KBM-7 (cell line): ENCODE data around the gene SHB.

Source experiments
- DNase-seq: peaks from one replicate; pipeline ENCODE4 v3.0.0-alpha.2; 2015
- in situ Hi-C: fragments of 300-500 bp; cut with MboI; formaldehyde crosslinking; loops from 2 replicates; pipeline ENCODE4 v1.14.3; 2020; ENCODE audit warnings: low sequenced_read_pairs, low pct_unique_long_range_greater_than_20kb, mixed read lengths

SHB gene

DNA sequence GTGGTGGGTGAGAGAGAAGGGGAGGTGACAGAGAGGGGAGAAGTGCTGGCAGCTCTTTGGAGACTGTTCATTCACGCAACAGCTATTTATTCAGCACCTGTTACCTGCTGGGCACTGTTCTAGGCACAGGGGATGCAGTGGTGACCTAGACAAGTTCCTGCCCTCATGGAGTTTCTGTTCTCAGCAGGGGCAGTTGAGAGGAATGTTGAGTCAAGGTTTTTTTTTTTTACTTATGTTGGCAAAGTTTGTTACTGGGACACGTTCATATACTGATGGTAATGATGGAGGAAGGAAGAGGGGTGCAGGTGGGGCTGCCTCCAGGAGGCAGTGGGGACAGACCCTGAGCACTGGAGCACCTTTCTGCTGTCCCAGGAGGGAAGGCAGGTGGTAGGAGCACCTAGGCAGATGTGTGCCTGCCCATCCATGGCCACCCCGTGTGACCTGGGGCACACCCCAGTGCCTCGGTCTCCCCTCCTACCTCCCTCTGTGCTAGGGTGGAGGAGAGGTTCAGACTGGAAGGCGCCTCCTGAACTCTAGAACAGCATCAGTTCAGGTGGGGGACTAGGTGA is 115.7 kb downstream of the SHB start:
- in situ Hi-C loops, result no loop called here
- DNase-seq, result no peak

GRCh38 chr9:37952731-37953130 is 116.3 kb downstream of the SHB start:
- DNase-seq, result no peak
- in situ Hi-C loops, result no loop called here

GRCh38 chr9:37951671-37952449 is 117.2 kb downstream of the SHB start:
- in situ Hi-C loops, result no loop called here
- DNase-seq, result no peak

DNA sequence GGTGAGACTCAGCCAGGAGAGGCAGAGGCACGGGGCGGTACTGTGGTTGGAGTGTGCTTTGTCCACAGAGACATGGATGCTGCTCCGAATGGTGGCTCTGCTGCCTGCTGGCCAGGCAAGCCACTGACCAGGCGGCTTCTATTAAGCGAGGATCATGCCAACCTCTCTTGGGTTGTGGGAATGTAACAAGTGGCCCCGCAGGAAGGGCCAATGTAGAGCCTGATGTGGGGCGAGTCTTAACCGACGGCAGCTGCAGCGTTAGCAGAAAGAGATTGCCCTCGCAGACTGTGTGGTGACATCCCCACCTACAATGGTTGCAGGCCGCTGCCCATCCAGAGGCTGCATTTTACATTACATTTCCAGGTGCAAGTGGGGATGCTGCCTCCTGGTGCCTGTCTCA is 118.5 kb downstream of the SHB start:
- in situ Hi-C loops, result no loop called here
- DNase-seq, result no peak

DNA sequence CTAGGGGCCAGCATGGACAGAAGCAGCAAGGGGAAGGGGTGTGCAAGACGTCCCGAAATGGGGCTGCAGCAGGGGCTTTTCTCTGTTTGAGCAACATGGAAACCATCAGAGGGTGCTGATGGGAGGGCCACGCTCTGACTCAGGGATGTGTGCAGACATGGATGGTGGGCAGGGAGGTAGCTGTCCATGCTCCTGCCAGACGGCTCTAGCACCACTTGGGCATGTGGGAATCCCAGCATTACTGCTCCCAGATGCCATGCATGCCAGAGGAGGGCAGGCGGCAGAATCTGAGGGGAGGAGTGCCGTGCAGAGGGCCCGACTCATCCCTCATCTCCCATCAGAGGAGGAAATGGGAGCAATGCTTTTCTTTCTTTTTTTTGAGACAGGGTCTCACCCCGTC is 119.5 kb downstream of the SHB start:
- no peak for DNase-seq
- in situ Hi-C loops, result no loop called here

DNA sequence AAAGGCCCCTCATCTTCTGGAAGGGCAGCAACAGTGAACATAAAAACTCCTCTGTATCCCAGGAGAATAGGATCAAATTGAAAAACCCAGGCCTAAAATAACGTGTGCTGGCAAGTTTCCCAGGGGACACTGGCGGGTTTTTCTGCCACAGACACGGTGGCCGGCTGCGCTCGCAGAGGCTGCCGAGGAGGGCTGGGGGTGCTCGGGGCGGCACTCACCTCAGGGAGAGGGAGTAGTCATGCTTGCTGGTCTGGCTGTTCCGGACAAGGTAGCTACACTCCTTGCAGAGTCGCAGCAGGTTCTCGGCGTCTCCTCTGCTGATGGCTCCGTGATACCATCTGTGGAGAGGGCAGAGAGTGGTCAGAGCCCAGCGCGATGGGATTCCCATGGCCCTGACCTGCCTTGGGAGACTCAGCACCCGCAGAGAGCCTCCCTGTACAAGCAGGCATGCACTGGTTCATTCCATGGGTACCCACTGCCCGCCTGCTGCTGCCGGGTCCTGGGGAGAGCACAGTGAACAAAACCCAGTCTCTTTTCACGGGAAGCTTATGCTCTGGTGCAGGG is 120.5 kb downstream of the SHB start:
- DNase-seq, result no peak

DNA sequence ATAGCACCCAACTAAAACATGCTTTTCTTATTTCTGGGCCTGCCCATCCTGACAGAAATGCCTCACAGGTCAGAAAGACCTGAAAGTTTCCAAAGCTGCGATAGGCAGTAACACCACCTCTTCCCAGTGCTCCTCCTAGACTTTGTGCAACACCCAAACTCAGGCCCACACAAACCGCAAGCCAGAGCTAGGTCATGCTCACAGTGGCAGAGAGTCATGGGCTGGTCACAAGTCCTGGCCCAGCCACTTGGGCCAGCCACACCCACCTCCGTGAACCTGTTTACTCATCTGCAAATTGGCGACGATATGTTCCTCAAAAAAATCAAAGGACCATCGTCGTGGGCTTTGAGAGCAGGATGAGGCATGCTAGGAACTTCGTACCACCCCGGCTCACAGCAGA is 121.0 kb downstream of the SHB start:
- in situ Hi-C loops, result no loop called here
- no peak for DNase-seq

More for the DNA sequence above, 120.5 kb downstream of the SHB start:
- in situ Hi-C loops, result no loop called here

DNA sequence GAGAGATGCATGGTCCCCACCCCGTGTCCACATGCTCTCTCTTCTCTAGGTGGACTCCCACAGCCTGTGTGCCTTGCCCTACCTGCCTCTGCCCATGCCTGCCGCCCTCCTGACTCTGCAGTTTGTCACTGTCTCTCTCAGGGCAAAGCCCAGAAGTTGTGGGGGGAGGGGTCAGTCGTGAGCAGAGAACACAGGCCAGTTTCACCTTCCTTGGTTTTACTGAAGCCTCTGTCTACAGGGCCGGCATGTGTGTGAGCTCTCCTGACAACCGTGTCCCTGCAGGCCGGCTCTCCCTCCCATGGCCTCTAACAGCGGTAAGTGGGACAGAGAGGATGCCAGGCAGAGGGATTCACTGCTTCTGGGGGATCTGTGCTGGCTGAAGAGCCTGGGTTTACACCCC is 121.6 kb downstream of the SHB start:
- in situ Hi-C loops, result no loop called here
- no peak for DNase-seq

GRCh38 chr9:37946971-37947370 is 122.1 kb downstream of the SHB start:
- DNase-seq, result no peak
- in situ Hi-C loops, result no loop called here

GRCh38 chr9:37946041-37946440 is 123.0 kb downstream of the SHB start:
- no peak for DNase-seq

GRCh38 chr9:37944671-37945481 is 124.2 kb downstream of the SHB start:
- in situ Hi-C loops, result no loop called here
- DNase-seq, result no peak

More at GRCh38 chr9:37946041-37946440, 123.0 kb downstream of the SHB start:
- in situ Hi-C loops, result no loop called here

DNA sequence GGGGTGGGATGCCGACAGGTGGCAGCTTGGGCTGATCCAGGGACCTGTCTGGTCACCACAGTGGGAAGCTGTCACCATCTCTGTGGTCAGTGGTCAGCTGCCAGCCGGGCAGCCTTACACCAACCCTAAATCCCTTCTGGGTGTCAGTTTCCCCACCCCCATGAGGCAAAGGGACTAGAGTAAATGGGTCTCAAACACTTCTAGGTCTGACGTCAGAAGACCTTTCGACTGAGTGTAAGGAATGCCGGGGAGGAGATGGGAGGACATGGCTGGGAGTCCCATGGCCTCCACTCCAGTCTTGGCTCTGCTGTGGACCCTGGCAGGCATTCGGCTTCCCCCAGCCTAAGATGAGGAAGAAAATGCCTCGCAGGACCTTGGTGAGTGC is 124.8 kb downstream of the SHB start:
- in situ Hi-C loops, result no loop called here
- no peak for DNase-seq

DNA sequence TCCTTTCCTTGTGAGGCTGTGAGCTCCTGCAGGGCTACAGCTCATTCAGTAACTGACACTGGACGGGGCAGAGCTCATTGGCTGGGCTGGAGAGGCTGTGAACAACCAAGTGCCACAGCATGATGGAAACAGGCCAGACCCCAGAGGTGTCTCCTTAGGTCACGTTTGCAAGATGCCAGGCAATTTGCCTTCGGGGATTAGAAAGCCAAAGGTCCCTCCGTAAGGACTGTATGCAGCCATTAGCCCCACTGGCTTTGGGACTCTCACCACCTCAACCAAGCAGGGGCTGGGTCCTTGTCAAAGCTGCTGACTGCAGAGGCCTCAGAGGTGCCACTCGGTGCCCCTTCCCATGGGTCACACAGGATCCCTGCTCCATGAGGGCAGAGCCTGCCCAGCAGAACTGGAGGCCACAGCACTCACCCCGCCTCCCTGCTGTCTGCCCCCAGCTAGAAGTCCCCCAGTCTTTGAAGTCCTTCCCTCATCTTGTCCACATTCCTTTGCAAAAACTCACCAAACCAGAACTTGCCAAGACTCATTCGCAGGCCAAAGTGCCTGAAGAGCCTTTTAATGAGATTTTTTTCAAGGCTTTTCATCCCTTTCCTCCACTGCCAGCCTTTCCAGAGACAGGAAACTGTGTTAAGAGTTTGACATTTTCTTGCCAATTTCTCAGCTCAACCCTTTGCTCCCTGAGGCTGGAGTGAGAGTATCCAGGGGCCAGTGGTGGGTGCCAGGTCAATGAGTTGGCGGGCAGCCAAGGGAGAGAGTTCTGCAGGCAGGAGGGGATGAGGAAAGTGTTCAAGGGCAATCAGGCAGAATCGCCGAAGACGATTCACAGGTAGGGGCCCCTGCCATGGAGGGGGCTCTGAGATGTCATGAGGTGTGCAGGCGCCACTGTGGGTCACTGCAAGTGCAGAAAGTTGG is 125.4 kb downstream of the SHB start:
- in situ Hi-C loops, result no loop called here
- DNase-seq, result no peak

GRCh38 chr9:37942621-37943344 is 126.2 kb downstream of the SHB start:
- DNase-seq, result no peak
- in situ Hi-C loops, result no loop called here

DNA sequence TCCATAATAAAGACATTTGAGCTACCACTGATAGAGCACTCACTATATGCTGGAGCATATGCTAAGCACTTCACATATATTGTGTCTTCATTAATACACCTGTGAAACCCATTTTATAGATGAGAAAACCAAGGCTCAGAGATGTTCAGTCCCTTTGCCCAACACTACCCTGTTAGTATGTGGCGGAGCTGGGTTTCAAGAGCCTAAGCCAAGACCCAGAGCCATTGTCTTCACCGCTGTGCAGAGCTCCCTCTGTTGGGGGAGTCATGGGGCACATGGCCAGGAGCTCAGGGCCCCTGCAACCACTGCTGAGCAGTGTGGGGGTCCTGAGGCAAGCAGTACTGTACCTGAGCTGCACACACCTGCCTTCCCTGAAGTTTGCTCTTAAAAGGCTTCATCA is 127.8 kb downstream of the SHB start:
- no peak for DNase-seq
- in situ Hi-C loops, result no loop called here

GRCh38 chr9:37939575-37940095 is 129.4 kb downstream of the SHB start:
- no peak for DNase-seq
- in situ Hi-C loops, result no loop called here

- in situ Hi-C loops, result no loop called here
Observed at GRCh38 chr9:37938121-37938891, 130.7 kb downstream of the SHB start.

More at GRCh38 chr9:37938121-37938891, 130.7 kb downstream of the SHB start:
- DNase-seq, result no peak
